SK-N-SH treated with all-trans-retinoic acid at 6 μM for 48 hours (cell line): ENCODE results near the gene METTL21A.

Experiments used
- ATAC-seq: fragments of 200-7000 bp; cut with Tn5 transposase; 3 replicates; pipeline ENCODE4 v1.9.1; 2020; ENCODE audit warnings: mild to moderate bottlenecking, moderate library complexity
- ARNTL ChIP-seq: fragments of 450-650 bp; formaldehyde crosslinking; IDR thresholded peaks from 2 replicates; pipeline ENCODE4 v1.5.0; 2020; ENCODE audit warnings: low read depth, mild to moderate bottlenecking, moderate library complexity, borderline replicate concordance
- BACH2 ChIP-seq: fragments of 250-450 bp; sonication (Bioruptor Pico); IDR thresholded peaks from 2 replicates; pipeline ENCODE4 v1.9.0; 2021; ENCODE audit warnings: mild to moderate bottlenecking, borderline replicate concordance
- CREB5 ChIP-seq: fragments of 250-450 bp; sonication (Bioruptor Pico); IDR thresholded peaks from 2 replicates; pipeline ENCODE4 v1.5.1; 2020; ENCODE audit warnings: low read depth, mild to moderate bottlenecking, moderate library complexity
- CSDC2 ChIP-seq: fragments of 250-450 bp; sonication (Bioruptor Pico); IDR thresholded peaks from 2 replicates; pipeline ENCODE4 v1.5.0; 2020; ENCODE audit warnings: mild to moderate bottlenecking, moderate library complexity
- CSRNP3 ChIP-seq: fragments of 250-450 bp; sonication (Bioruptor Pico); IDR thresholded peaks from 2 replicates; pipeline ENCODE4 v1.5.1; 2021; ENCODE audit warnings: mild to moderate bottlenecking, moderate library complexity
- ESRRG ChIP-seq: fragments of 250-450 bp; sonication (Bioruptor Pico); IDR thresholded peaks from 2 replicates; pipeline ENCODE4 v1.6.1; 2021; ENCODE audit warnings: mild to moderate bottlenecking
- GLIS3 ChIP-seq: fragments of 250-450 bp; sonication (Bioruptor Pico); IDR thresholded peaks from 2 replicates; pipeline ENCODE4 v1.5.0; 2020; ENCODE audit warnings: mild to moderate bottlenecking, moderate library complexity
- ISL1 ChIP-seq: fragments of 250-450 bp; sonication (Bioruptor Pico); IDR thresholded peaks from 2 replicates; pipeline ENCODE4 v2.1.2; 2022; ENCODE audit warnings: mild to moderate bottlenecking, moderate library complexity
- OSR1 ChIP-seq: fragments of 250-450 bp; sonication (Bioruptor Pico); IDR thresholded peaks from 2 replicates; pipeline ENCODE4 v1.8.0; 2022; ENCODE audit warnings: moderate library complexity, mild to moderate bottlenecking, inconsistent platforms
- PATZ1 ChIP-seq: fragments of 250-450 bp; sonication (Bioruptor Pico); IDR thresholded peaks from 2 replicates; pipeline ENCODE4 v1.8.0; 2020; ENCODE audit warnings: mild to moderate bottlenecking, moderate library complexity, borderline replicate concordance
- POU6F1 ChIP-seq: fragments of 250-450 bp; sonication (Bioruptor Pico); IDR thresholded peaks from 2 replicates; pipeline ENCODE4 v1.8.0; 2021; ENCODE audit warnings: low read depth, mild to moderate bottlenecking, moderate library complexity, borderline replicate concordance
- PPARA ChIP-seq: fragments of 250-450 bp; sonication (Bioruptor Pico); IDR thresholded peaks from 2 replicates; pipeline ENCODE4 v1.5.0; 2020; ENCODE audit warnings: mild to moderate bottlenecking, borderline replicate concordance
- TOX ChIP-seq: fragments of 250-450 bp; sonication (Bioruptor Pico); IDR thresholded peaks from 2 replicates; pipeline ENCODE4 v1.8.0; 2021; ENCODE audit warnings: mild to moderate bottlenecking, moderate library complexity, borderline replicate concordance
- TSHZ2 ChIP-seq: fragments of 250-450 bp; sonication (Bioruptor Pico); IDR thresholded peaks from 2 replicates; pipeline ENCODE4 v1.5.0; 2020; ENCODE audit warnings: mild to moderate bottlenecking, moderate library complexity
- ZC3H10 ChIP-seq: fragments of 250-450 bp; sonication (Bioruptor Pico); IDR thresholded peaks from 2 replicates; pipeline ENCODE4 v1.5.1; 2021; ENCODE audit warnings: mild to moderate bottlenecking, moderate library complexity
- ZFP3 ChIP-seq: fragments of 250-450 bp; sonication (Bioruptor Pico); IDR thresholded peaks from 2 replicates; pipeline ENCODE4 v1.5.0; 2020; ENCODE audit warnings: mild to moderate bottlenecking, moderate library complexity
- ZFP30 ChIP-seq: fragments of 450-650 bp; formaldehyde crosslinking; IDR thresholded peaks from 2 replicates; pipeline ENCODE4 v1.5.0; 2022; ENCODE audit warnings: mild to moderate bottlenecking, moderate library complexity
- ZNF70 ChIP-seq: fragments of 450-650 bp; formaldehyde crosslinking; IDR thresholded peaks from 2 replicates; pipeline ENCODE4 v1.5.0; 2020; ENCODE audit warnings: mild to moderate bottlenecking, moderate library complexity

The METTL21A gene

GRCh38 chr2:207601774-207602173 lies 23.4 kb downstream of the METTL21A start:
- no peak for TF ChIP-seq PPARA (CRISPR knock-in tag)
- no peak for TF ChIP-seq ZNF70 (CRISPR knock-in tag)
- TF ChIP-seq ISL1 (CRISPR knock-in tag): no peak
- no peak for TF ChIP-seq CSRNP3 (CRISPR knock-in tag)
- no peak for TF ChIP-seq GLIS3 (CRISPR knock-in tag)
- no peak for TF ChIP-seq ESRRG (CRISPR knock-in tag)
- no peak for TF ChIP-seq ZFP30 (CRISPR knock-in tag)
- TF ChIP-seq ARNTL (CRISPR knock-in tag): no peak
- no peak for TF ChIP-seq ZFP3 (CRISPR knock-in tag)
- TF ChIP-seq TOX (CRISPR knock-in tag): no peak
- ATAC-seq: no peak

GRCh38 chr2:207600231-207600630 lies 25.0 kb downstream of the METTL21A start:
- TF ChIP-seq PATZ1 (CRISPR knock-in tag) (no peak), ARNTL (CRISPR knock-in tag) (no peak), ZFP3 (CRISPR knock-in tag) (no peak), GLIS3 (CRISPR knock-in tag) (no peak), ISL1 (CRISPR knock-in tag) (no peak; the same call in 1 of the 2 replicates), PPARA (CRISPR knock-in tag) (no peak), ZNF70 (CRISPR knock-in tag) (no peak), TSHZ2 (CRISPR knock-in tag) (no peak)
- ATAC-seq: peak; percentile 72; the same call in 2 of the 3 replicates

- no peak for TF ChIP-seq CSDC2 (CRISPR knock-in tag)
- no peak for ATAC-seq
Observed at GRCh38 chr2:207599636-207600035, 25.6 kb downstream of the METTL21A start.

GRCh38 chr2:207594731-207595130 lies 30.5 kb downstream of the METTL21A start:
- no peak for ATAC-seq
- TF ChIP-seq ARNTL (CRISPR knock-in tag) (no peak), GLIS3 (CRISPR knock-in tag) (no peak), OSR1 (CRISPR knock-in tag) (no peak), ZFP3 (CRISPR knock-in tag) (no peak), ZFP30 (CRISPR knock-in tag) (no peak), CREB5 (no peak), ZC3H10 (CRISPR knock-in tag) (no peak), TOX (CRISPR knock-in tag) (no peak), PPARA (CRISPR knock-in tag) (no peak), BACH2 (no peak), CSRNP3 (CRISPR knock-in tag) (no peak), POU6F1 (CRISPR knock-in tag) (no peak)
